Measurements from ENCODE around the gene LRRC49. TPM values are rescaled to one million over a fixed set of nuclear protein-coding genes. Genes with fewer than 3 reads are reported as not detected.

LRRC49 gene
- polyA plus RNA-seq, 1 donor (not counting 4 experiments of a cell fraction or from before 2014, with no cell fraction given) = 9.9 TPM

GRCh38 chr15:70879401-70879800, 13.2 kb upstream of the LRRC49 start:
- no peak overlapping the region for H3K4me3 ChIP-seq (ENCODE audit: control insufficient read depth in 2 of 3, extremely low read depth in 1 of 3, insufficient read depth in 2 of 3, low read depth in 1 of 3, low read length in 3 of 3)
- H3K9ac ChIP-seq (ENCODE audit: control insufficient read depth, extremely low read depth, insufficient read depth, low read length) = no peak overlapping the region
- H3K4me2 ChIP-seq (ENCODE audit: control insufficient read depth, extremely low read depth, insufficient read depth, low read depth, low read length) = no peak overlapping the region
- DNase-seq (ENCODE audit: low read depth, low spot score) = no peak
- H3K36me3 ChIP-seq (ENCODE audit: control insufficient read depth in 2 of 2, extremely low read depth in 1 of 2, insufficient read depth in 2 of 2, low read length in 2 of 2) = no peaks in the 10 kb centered on the region
- no peaks in the 10 kb centered on the region for H3K27me3 ChIP-seq (ENCODE audit: control insufficient read depth, extremely low read depth, insufficient read depth, low read length)
- FAIRE-seq = no peak
- H3K9me3 ChIP-seq (ENCODE audit: control insufficient read depth, low read depth, low read length) = no peaks in the 10 kb centered on the region
- no peaks in the 10 kb centered on the region for H4K20me1 ChIP-seq (ENCODE audit: control insufficient read depth, extremely low read depth, insufficient read depth, low read length)
- H3K9me1 ChIP-seq (ENCODE audit: control insufficient read depth, extremely low read depth, insufficient read depth, low read length) = no peaks in the 10 kb centered on the region
- no peaks in the 10 kb centered on the region for H3K79me2 ChIP-seq (ENCODE audit: control insufficient read depth, insufficient read depth, low read length)
- H3K27ac ChIP-seq (ENCODE audit: control insufficient read depth, insufficient read depth, low read length) = no peak overlapping the region
- H2AFZ ChIP-seq (ENCODE audit: control insufficient read depth, low read length) = no peak overlapping the region
- peaks cover 3% of the 10 kb centered on the region for H3K4me1 ChIP-seq (ENCODE audit: control insufficient read depth, extremely low read depth, insufficient read depth, low read length)
- dilution Hi-C loops (cut with MboI; ENCODE audit: extremely low pct_ligation_motif_present, low sequenced_read_pairs) = no loop called here
- no peak for TF ChIP-seq EZH2 (IDR thresholded peaks at IDR 0.05; ENCODE audit: low read length)
- TF ChIP-seq, protein P1, sequence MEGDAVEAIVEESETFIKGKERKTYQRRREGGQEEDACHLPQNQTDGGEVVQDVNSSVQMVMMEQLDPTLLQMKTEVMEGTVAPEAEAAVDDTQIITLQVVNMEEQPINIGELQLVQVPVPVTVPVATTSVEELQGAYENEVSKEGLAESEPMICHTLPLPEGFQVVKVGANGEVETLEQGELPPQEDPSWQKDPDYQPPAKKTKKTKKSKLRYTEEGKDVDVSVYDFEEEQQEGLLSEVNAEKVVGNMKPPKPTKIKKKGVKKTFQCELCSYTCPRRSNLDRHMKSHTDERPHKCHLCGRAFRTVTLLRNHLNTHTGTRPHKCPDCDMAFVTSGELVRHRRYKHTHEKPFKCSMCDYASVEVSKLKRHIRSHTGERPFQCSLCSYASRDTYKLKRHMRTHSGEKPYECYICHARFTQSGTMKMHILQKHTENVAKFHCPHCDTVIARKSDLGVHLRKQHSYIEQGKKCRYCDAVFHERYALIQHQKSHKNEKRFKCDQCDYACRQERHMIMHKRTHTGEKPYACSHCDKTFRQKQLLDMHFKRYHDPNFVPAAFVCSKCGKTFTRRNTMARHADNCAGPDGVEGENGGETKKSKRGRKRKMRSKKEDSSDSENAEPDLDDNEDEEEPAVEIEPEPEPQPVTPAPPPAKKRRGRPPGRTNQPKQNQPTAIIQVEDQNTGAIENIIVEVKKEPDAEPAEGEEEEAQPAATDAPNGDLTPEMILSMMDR (optimal IDR thresholded peaks at IDR 0.05 in 1 of 3, IDR thresholded peaks at IDR 0.05 in 1 of 3, conservative IDR thresholded peaks at IDR 0.05 in 1 of 3; ENCODE audit: extremely low read depth in 1 of 3, insufficient read depth in 2 of 3, low read length in 3 of 3) = no peak

DNA sequence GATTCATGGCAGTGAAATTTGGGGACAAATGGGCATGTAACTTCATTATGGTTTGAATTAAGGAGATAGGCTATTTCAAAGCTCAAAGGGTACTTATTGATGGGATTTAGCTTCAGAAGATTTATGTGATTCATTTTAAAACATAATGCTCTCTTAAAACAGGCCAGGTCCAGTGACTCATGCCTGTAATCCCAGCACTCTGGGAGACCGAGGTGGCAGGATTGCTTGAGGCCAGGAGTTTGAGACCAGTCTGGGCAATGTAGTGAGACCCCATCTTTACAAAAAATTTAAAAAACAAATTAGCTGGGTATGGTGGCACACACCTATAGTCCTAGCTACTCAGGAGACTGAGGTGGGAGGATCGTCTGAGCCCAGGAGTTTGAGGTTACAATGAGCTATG, 11.8 kb upstream of the LRRC49 start:
- no peak for TF ChIP-seq EZH2 (IDR thresholded peaks at IDR 0.05; ENCODE audit: low read length)
- TF ChIP-seq, protein P1 (optimal IDR thresholded peaks at IDR 0.05 in 1 of 3, IDR thresholded peaks at IDR 0.05 in 1 of 3, conservative IDR thresholded peaks at IDR 0.05 in 1 of 3; ENCODE audit: extremely low read depth in 1 of 3, insufficient read depth in 2 of 3, low read length in 3 of 3) = no peak
- no peak overlapping the region for H2AFZ ChIP-seq (ENCODE audit: control insufficient read depth, low read length)
- peaks cover 3% of the 10 kb centered on the region for H3K4me1 ChIP-seq (ENCODE audit: control insufficient read depth, extremely low read depth, insufficient read depth, low read length)
- no peak overlapping the region for H3K9ac ChIP-seq (ENCODE audit: control insufficient read depth, extremely low read depth, insufficient read depth, low read length)
- no peak overlapping the region for H3K4me2 ChIP-seq (ENCODE audit: control insufficient read depth, extremely low read depth, insufficient read depth, low read depth, low read length)
- FAIRE-seq = peak; percentile 43
- no peaks in the 10 kb centered on the region for H4K20me1 ChIP-seq (ENCODE audit: control insufficient read depth, extremely low read depth, insufficient read depth, low read length)
- no peaks in the 10 kb centered on the region for H3K79me2 ChIP-seq (ENCODE audit: control insufficient read depth, insufficient read depth, low read length)
- H3K27ac ChIP-seq (ENCODE audit: control insufficient read depth, insufficient read depth, low read length) = no peak overlapping the region
- H3K27me3 ChIP-seq (ENCODE audit: control insufficient read depth, extremely low read depth, insufficient read depth, low read length) = no peaks in the 10 kb centered on the region
- dilution Hi-C loops (cut with MboI; ENCODE audit: extremely low pct_ligation_motif_present, low sequenced_read_pairs) = no loop called here
- no peaks in the 10 kb centered on the region for H3K36me3 ChIP-seq (ENCODE audit: control insufficient read depth in 2 of 2, extremely low read depth in 1 of 2, insufficient read depth in 2 of 2, low read length in 2 of 2)
- no peak for DNase-seq (ENCODE audit: low read depth, low spot score)
- no peaks in the 10 kb centered on the region for H3K9me3 ChIP-seq (ENCODE audit: control insufficient read depth, low read depth, low read length)
- no peaks in the 10 kb centered on the region for H3K9me1 ChIP-seq (ENCODE audit: control insufficient read depth, extremely low read depth, insufficient read depth, low read length)
- no peak overlapping the region for H3K4me3 ChIP-seq (ENCODE audit: control insufficient read depth in 2 of 3, extremely low read depth in 1 of 3, insufficient read depth in 2 of 3, low read depth in 1 of 3, low read length in 3 of 3)

Measured in keratinocyte (primary cell).